Hepatic stellate cell (primary cell): Measurements from ENCODE around the gene OPA1.
A peak's percentile ranks its signal among the peaks of the same experiment; 100 is the strongest.

Experiments
- DNase-seq: peaks from one replicate; pipeline ENCODE4 v3.0.0; 2011; ENCODE audit warnings: low spot score

Gene OPA1

DNA sequence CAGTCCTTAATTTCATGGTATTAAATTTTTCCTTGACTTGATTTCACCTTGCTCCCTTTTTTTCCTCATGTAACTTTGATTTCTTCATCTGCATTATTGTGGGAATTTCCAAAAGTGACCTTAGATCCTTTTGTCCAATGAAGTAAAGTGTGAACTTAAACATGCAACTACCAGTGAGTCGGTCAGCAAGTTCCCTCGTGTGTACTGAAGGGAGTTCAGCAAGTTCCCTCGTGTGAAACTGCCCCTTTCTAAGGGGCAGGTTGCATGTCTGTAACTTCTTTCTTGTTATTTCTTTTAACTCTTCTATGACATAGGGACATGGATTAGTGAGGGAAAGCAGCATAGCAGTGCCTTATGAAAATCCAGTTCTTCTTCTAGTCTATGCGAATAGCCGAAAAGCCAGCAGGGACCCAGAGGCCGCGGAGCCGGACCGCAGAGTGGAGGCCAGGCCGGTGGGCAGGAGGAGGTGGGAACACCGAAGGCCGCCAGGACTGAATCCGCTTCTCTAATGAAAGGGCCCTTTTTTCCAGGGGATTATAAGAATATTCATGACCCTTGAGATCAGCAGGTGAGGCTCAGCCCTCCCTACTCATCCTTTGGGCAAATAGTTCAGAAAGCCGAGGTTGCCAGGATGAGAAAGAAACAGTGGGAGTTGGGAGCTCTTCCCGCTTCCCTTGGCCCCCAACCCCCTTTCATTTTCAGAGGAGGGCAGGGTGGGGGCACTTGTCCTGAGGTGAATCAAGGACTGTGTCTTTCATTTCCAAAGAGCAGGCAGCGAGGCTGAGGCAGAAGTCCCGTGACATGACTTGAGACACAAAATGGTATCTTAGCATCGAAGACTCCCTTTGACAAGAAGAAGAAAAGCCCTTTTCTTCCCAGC lies 117.5 kb downstream of the OPA1 start:
- DNase-seq, result no peak

DNA sequence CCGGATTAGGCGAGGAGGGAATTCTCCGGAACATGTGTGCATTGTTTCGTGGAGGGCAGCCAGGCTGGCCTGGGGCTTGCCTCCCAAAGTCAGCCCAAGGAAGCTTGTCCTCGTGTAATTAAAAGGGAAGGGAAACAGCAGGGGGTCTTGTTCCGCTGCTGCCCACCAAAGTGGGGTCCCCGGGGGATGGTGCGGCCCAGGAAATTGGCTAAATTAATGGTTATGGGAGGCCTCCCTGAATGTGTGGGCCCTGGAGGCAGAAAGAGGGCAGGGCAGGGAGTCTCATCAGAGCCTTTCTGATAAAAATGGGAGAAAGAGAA lies 118.1 kb downstream of the OPA1 start:
- no peak for DNase-seq

DNA sequence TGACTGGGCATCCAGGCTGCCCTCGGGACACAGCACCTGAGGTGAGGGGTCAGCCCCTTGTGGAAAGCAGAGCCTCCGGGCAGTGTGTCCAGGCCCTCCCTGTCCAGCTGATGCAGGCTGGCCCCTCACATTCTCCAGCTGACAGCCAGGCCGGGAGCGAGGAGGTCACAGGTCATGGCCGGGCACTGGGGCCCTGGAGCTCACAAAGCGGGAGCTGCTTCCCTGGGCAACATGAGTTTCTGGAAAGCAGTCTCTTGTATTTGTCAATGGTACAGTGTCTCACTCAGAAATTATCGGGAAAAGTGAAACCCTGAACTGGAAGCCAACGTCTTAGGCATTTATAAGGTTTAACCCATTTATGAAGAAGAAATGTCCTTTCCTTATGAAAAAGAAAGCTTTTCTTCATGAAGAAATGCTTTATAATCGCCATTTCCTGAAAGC lies 118.5 kb downstream of the OPA1 start:
- DNase-seq, result no peak

DNA sequence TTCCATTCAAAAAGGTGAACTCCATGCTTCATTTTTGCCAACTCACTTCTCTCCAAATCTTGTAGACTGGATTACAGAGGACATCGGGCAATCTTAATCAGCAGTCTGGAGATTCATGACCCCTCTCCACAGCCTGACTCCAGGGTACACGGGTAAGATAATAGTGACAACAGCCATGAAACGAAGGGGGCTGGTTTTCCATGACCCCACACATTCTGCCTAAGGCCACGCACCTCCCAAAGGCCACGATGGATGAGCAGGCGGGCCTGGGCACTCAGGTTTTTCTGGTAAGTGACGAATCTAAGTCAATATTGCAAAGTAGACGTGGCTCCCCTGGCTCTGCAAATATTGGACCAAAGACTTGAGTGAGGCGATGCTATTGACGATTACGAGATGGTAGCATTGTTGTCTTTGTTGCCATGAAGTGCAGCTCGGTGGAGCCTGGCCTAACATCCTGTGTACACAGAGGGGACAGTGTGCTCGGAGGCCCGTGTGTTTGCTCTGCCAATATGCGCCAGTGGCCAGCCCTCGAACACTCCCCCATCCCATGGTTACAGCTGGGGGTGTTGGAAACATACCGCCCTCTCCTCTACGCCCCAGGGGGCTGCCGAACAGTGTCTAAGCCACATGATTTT lies 119.1 kb downstream of the OPA1 start:
- DNase-seq, result no peak

DNA sequence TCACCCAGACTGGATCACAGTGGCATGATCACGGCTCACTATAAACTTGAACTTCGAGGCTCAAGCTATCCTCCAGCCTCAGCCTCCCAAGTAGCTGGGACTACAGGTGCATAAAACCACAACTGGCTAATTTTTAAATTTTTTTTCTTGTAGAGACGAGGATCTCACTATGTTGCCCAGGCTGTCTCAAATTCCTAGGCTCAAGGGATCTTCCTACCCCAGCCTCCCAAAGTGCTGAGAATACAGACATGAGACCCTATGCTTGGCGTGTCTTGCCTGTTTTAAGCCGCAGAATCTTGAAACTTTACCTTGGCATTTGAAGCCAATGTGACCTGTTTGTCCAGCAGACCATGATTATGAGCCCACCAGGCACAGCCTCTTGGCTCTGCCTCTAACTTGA lies 119.9 kb downstream of the OPA1 start:
- DNase-seq, result no peak

DNA sequence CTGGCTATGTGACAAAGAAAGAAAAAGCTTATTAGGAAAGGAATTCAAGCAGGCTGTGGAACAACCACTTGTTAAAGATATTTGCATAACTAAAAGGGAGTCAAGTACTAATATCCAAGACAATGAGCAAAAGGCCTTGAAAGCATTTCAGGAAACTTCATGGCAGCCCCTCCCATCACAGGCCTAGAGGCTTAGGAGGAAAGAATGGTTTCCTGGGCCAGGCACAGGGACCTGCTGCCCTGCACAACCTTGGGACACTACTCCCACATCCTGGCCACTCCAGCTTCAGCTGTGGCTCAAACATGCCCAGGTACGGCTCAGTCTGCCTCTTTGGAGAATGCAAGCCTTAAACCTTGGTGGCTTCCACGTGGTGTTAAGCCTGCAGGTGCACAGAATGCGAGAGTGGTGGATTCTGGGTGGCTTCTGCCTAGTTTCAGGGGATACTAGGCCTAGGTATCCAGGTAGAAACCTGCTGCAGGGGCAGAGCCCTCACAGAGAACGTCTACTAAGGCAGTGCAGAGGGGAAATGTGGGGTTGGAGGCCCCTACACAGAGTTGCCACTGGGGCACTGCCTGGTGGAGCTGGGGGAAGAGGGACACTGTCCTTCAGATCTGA lies 121.6 kb downstream of the OPA1 start:
- no peak for DNase-seq

DNA sequence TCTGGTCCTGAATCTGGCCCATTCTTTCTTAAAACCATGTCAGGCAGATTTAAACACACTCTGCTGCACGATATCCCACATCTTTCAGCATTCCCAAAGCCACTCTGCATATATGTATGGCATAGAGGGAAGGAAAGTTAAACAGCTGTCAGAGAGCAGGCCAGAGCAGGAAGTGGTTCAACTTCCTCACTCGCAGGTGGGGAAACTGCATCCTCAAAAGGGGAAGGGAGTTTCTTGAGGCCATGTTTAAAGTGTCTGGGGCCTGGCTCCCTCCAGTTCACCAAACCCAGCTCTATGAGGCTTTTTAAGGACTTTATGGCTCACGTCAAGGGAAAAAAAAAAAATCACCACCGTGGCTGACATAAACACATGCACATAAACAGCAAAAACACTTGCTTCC lies 123.1 kb downstream of the OPA1 start:
- DNase-seq, result no peak

DNA sequence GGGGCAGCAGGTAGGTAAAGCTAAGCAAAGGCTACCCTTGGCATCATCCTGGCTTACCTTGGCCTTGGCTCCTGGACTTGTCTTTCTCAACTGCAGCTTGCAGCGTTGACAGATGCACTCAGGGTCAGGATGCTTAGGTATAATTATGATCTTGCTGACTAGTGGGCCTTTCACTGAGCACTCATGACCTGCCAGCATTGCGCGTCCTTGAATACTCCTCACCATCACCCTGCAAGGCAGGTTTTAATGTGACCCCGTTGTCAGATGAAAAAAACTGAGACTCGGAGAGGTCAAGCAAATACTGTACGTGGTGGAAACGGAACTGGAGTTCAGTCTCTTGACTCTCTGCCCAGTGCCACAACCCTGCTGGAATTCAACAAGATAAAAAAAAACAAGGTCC lies 126.7 kb downstream of the OPA1 start:
- DNase-seq, result no peak

DNA sequence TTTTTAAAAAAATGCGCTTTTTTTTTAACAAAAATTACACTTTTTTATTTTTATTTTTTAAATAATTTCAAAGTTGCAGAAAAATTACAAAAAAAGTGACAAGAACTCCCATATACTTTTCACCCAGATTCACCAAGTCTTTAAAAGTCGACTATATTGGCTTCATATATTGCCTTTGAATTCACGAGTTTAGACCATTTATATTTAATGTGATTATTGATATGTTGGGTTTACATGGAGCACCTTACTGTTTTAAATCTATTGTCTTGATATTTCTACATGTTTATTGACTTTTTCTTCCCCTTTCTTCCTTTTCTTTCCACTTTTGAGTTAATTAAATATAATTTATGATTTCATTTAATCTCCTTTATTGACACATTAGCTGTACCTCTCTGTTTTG lies 127.2 kb downstream of the OPA1 start:
- DNase-seq, result no peak

DNA sequence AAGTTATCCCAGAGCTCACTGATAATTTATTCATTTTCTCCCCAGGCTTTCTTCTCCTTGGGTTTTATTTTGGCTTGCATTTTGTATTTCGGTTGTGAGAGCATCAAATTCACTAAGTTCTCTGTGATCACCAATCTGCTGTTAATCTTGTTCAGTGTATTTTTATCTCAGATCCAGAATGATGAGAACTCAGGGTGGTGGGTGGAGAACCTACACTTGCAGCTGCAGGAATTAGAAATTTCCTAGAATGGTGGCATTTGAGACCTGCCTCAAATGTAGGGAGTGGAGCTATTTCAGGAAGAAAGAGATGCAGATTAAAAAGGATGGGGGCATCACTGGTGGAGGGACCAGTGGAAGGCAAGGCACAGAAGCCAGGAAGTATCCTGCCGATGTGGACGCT lies 129.6 kb downstream of the OPA1 start:
- DNase-seq, result no peak

DNA sequence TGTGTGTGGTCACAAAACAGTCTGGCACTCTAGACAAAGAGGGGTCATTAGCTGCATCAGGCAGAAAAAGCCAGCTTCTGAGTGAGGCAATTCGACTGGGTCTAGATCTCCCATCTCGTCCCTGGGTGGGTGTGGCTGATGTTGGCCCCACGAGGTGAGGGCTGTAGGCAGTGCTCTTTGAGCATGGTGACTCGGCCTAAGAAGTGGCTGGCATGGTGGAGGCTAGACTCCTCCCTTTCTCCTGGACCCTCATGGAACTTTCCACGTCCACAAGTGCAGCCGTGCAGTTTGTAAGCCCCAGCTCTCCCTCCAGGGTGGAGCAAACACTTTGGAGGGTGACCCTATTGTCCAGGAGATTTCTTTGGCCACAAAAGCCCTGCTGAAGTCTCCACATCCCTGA lies 134.1 kb downstream of the OPA1 start:
- no peak for DNase-seq

DNA sequence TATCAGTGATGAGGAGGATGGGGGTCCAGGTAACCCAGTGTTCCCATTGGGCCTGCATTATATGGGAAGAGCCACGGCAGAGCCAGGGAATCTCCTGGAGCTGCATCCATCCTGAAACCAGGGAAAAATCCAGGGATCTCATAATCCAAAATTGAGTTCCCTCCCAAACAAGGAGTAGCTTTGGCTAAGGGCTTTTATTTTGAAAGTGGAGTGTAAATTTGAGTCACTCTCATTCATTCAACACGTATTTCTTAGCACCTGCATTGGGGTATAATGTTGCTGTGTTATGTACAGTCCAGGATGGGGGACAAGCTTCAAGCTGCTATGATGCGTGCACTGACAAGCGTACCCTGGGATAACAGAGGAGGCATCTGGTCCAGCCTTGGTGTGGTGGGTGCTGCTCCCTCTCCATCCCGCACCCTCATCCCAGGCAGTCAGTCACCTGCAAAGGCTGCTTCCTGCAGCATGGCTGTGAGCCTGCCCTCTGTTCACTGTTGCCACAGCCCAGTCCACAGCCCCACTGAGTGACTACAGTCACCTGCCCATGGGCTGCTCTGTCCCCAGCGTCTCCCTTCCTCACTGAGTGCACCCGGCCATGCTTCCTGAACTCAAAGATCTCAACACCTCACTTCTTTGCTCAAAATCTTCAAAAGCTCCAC lies 135.6 kb downstream of the OPA1 start:
- DNase-seq, result no peak

DNA sequence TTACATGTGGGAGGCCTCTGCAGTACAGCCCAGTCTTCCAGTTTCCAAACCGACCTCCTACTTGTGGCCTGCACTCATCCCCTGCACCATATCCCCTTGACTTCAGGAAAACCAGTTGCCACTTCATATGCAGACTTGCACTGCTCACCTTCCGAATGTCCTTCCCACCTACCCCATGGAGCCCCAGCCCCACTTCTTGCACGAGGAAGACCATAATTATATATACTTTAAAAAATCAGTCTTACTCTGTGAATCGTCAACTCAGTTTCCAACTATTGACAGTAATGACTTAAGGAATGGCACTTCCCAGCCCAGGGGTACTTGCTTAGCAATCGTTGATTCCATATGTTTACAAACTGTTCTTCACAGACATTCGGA lies 136.1 kb downstream of the OPA1 start:
- DNase-seq, result no peak

DNA sequence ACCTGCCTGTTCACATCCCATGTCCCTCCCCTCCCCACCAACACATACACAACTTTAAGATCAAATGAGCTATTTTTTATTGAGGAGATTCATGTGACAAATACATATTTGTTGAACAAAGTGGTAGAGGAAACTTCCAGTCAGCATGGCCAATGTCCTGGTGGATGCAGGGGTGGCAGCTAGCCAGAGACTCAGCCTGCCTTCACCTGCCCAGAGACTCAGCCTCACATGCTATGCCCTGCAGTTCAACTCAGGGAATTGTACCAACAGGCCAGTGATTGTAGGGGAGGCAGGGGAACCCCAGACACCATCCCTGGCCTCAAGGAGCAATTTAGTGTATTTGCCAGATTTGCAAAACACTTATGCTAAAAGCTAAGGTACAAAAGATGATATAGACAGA lies 136.6 kb downstream of the OPA1 start:
- DNase-seq, result no peak

DNA sequence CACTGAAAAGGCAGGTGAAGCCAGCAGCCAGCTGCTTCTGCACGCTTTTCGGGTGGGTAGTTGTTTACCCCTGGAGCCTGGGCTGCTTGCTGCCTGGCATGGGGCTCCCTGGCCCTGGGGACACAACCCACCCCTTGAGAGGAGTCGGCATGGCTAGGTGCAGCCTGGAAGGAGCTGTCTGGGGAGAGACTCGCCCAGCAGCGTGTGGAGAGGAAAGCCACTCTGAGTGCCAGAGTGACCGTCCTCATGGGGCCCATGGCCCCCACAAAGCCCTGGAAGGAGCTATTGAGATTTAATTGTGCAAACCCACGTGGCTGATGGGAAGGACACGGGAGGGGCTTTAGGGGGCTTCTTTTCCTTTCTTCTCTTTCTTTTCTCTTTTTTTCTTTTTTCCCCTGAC lies 137.5 kb downstream of the OPA1 start:
- DNase-seq, result no peak

DNA sequence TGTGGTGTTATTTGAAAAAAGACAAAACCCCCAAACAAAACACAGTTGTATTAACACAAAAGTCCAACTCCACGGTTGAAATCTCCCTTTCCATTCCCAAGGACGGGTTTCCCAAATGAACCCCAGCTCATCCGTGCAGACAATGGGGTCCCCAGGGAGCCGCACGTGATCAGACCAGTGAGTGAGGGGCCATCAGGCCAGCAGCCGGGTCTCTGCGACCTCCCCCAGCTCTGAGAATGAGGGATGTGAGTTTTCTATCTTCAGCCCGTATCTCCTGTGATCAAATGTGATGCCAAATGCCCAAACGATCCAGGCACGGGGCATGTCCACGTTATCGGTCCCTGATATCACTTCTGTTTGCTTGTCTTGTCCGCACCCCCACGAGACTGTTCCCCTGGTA lies 138.0 kb downstream of the OPA1 start:
- no peak for DNase-seq

DNA sequence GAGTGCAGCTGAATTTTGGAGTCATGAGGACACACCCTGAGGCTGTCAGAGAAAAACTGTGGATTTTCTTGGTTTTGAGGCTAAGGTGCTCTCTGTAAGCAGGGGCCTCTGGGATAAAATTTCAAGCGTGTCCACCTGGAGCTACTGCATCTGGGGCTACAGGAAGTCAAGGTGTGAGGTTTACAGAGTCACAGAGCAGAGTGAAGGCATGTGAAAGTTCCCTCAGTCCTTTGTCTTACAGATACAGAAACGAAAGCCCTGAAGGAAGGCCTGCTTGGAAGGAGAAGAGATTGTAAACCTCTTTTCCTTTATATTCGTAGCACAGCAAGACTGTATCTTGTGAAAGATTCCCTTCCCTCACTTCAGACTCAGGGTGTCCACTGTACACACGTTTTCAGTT lies 138.6 kb downstream of the OPA1 start:
- DNase-seq, result no peak

DNA sequence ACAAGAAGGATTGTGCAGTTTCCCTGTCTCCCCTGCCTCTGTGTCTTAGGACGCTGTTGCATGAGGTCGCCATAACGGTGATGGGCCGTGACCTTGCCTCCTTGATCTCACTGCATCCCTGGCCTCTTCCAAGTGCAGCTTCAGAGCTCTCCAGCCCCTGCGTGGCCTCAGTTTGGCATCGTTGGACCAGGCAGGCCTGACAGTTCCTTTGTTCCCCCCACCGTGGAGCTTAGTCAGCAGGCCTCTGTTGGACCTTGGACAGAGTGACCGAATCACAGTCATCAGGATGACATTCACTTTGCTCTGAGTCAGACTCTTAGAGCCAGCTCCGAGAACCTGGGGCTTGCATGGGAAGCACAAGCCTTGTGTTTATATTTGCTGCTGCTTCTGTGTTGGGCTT lies 139.4 kb downstream of the OPA1 start:
- peak; percentile 35 for DNase-seq

DNA sequence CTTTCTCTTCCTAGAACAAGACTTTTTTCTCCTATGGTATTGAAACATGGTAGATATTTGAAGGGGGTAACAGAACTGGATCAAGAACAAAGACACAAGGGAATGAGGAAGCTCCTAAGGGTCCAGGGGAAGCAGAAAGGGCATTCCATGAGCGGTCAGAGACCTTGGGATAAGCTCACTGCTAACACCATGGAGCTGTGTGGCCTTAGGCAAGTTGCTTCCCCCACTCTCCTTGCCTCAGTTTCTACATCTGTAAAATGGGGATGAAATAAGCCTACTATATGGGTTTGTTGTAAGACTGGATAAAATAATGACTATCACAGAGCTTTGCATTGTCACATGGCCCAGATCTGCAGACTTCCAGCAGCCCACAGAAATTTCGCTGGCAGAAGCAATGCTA lies 139.8 kb downstream of the OPA1 start:
- no peak for DNase-seq

DNA sequence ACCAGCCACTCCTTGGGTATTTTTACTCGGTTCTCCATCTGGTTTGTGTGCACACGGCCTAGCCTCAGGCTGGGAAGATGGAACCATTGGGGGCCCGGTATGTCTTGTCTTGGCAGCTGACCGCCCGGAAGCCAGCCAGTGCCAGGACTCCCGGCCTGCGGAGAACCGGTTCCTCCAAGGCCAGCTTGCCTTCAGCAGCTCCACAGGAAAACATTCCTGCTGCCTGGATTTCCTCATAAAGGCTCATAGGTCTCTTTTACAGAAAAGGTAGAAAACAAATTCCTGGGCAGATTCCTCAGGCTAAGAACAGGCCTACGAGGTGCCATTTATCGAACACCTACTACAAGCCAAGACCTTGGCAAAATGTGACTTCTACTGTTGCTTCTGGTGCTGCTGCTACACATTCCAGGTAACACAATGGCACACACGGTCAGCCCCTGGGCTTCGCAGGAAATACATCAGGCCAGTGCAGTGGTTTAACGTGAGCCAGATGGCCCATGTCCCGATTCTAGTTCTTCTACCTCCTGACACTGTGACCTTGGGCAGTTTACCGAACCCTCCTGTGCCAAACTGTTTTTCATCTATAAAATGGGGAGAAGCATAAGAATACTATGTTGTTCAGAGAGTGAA lies 141.8 kb downstream of the OPA1 start:
- DNase-seq, result no peak

DNA sequence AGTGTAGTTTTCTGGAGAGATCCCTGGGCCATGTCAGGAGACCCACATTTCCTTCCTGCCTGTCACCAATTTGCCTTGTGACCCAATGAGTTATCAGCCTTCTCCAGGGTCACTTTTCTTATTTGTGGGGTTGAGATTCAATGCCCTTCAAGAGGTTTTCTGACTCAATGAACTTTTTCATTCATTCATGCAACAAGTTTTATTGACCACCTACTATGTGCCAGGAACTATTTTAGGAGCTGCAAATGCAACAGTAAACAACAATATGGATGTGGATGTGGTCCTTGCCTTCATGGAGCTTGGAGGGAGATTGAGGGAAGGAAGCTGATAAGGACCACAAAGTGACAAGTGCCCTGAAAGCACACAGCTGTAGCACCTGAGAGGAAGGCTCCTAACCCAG lies 142.8 kb downstream of the OPA1 start:
- no peak for DNase-seq

DNA sequence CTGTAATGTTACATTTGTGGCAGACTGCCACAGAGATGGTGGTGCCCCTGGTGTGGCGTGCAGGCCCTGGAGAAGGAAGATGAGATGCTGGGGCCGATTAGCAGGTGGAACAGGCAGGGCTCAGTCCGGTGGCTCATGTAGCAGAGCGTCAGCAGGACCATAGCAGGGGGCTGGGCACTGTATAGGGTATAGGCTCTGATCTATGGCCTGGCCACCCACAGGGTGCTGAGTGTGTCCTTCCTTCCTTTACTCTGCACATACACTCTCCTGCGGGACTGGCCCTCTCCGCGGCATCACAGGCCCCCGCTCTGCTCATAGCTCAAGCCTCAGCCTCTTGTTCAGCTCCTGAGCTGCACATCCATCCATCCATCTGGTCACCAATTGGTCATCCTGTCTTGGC lies 143.6 kb downstream of the OPA1 start:
- DNase-seq, result no peak
